Neutrophil (primary cell): Measurements from ENCODE around the gene RASSF4.

ENCODE experiments used
- H3K27ac ChIP-seq: fragments of 200-600 bp; sonication (generic); 2 replicates; pipeline ENCODE4 v1.5.1; 2016; ENCODE audit warnings: mild to moderate bottlenecking, moderate library complexity
- H3K27me3 ChIP-seq: fragments of 200-600 bp; sonication (generic); 2 replicates; pipeline ENCODE4 v1.6.0; 2016; ENCODE audit warnings: mild to moderate bottlenecking
- H3K36me3 ChIP-seq: fragments of 200-600 bp; sonication (generic); 2 replicates; pipeline ENCODE4 v1.5.1; 2017
- H3K4me1 ChIP-seq, 2 experiments: fragments of 200-600 bp in 1 of 2; sonication (generic) in 1 of 2; 1 replicate in 1 of 2; 2 replicates in 1 of 2; pipeline versions ENCODE4 v1.5.1 to v1.6.1; 2013 to 2016; ENCODE audit warnings: low read depth in 1 of 2, low read length in 1 of 2, mild to moderate bottlenecking in 1 of 2, moderate library complexity in 1 of 2; ENCODE audit not compliant: control insufficient read depth in 1 of 2, insufficient read depth in 1 of 2
- H3K4me3 ChIP-seq, 2 experiments: fragments of 200-600 bp in 1 of 2; sonication (generic) in 1 of 2; 1 replicate in 1 of 2; 2 replicates in 1 of 2; pipeline ENCODE4 v1.5.1; 2013 to 2016; ENCODE audit warnings: low read depth in 1 of 2, low read length in 1 of 2, mild to moderate bottlenecking in 1 of 2, moderate library complexity in 1 of 2
- H3K9me3 ChIP-seq: fragments of 200-600 bp; sonication (generic); 2 replicates; pipeline ENCODE4 v1.5.1; 2016
- CTCF ChIP-seq: fragments of 200-600 bp; sonication (generic); IDR thresholded peaks from 2 replicates; pipeline ENCODE4 v1.5.1; 2016; ENCODE audit warnings: antibody characterized with exemption

Gene RASSF4

DNA sequence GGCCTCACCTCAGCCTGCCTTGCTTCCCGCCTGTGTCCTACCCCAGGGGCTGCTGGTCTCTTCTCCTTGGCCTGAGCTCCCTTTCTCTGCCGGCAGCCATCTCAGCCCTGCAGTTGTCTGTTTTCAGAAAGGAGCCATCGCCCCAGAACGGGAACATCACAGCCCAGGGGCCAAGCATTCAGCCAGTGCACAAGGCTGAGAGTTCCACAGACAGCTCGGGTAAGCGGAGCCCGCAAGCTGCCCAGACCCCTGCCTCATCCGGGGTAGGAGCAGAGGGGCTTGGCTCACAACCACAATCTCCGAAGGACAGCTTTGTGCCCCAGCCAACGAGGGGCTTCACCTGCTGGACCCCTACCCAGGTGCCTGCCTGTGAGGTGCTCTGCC is 24.3 kb downstream of the RASSF4 start:
- TF ChIP-seq CTCF: no peak
- no peak overlapping the region for H3K27ac ChIP-seq
- H3K9me3 ChIP-seq: no peaks in the 10 kb centered on the region
- H3K4me3 ChIP-seq: no peak overlapping the region
- H3K27me3 ChIP-seq: no peaks in the 10 kb centered on the region
- H3K4me1 ChIP-seq: no peaks in the 10 kb centered on the region
- peaks cover 36% of the 10 kb centered on the region for H3K36me3 ChIP-seq

- Histone ChIP-seq H3K27me3 (no peaks in the 10 kb centered on the region), H3K4me3 (no peak overlapping the region)
Measured at GRCh38 chr10:44984671-44985101, 25.1 kb downstream of the RASSF4 start.

GRCh38 chr10:44985175-44985681 is 25.6 kb downstream of the RASSF4 start:
- H3K9me3 ChIP-seq: no peaks in the 10 kb centered on the region
- H3K4me3 ChIP-seq: no peak overlapping the region
- no peak for TF ChIP-seq CTCF
- H3K4me1 ChIP-seq: no peaks in the 10 kb centered on the region
- no peak overlapping the region for H3K27ac ChIP-seq
- H3K27me3 ChIP-seq: no peaks in the 10 kb centered on the region
- H3K36me3 ChIP-seq: peaks cover 50% of the 10 kb centered on the region

More at GRCh38 chr10:44984671-44985101, 25.1 kb downstream of the RASSF4 start:
- Histone ChIP-seq H3K9me3 (no peaks in the 10 kb centered on the region), H3K36me3 (peaks cover 44% of the 10 kb centered on the region), H3K4me1 (no peaks in the 10 kb centered on the region), H3K27ac (no peak overlapping the region)
- no peak for TF ChIP-seq CTCF

DNA sequence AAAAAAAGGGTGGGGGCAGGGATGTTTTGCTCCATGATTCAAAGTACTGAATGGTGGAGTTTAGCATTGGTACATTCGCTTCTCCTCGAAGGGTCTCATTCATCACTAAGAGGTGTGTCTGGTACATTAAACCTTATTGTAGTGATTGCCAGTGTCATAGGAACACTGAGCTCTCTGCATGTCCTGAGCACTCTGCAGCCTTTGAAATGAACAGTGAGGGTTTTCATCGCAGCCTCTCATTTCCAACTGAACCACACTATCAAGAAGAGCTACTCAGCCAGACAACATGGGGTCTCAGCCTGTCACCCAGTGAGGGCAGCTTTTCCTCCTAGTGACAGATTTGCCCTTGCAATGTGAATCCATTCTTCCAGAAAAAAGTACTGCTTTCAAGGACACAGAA is 26.6 kb downstream of the RASSF4 start:
- H3K27me3 ChIP-seq: no peaks in the 10 kb centered on the region
- no peaks in the 10 kb centered on the region for H3K4me1 ChIP-seq
- no peak overlapping the region for H3K27ac ChIP-seq
- peaks cover 59% of the 10 kb centered on the region for H3K36me3 ChIP-seq
- no peak for TF ChIP-seq CTCF
- no peaks in the 10 kb centered on the region for H3K9me3 ChIP-seq
- no peak overlapping the region for H3K4me3 ChIP-seq

GRCh38 chr10:44986670-44987069 is 27.1 kb downstream of the RASSF4 start:
- TF ChIP-seq CTCF: no peak
- H3K4me3 ChIP-seq: no peak overlapping the region
- no peaks in the 10 kb centered on the region for H3K9me3 ChIP-seq
- no peaks in the 10 kb centered on the region for H3K27me3 ChIP-seq
- peaks cover 62% of the 10 kb centered on the region for H3K36me3 ChIP-seq
- no peak overlapping the region for H3K27ac ChIP-seq
- no peaks in the 10 kb centered on the region for H3K4me1 ChIP-seq
